IPS-15b (cell line): Measurements from ENCODE around the gene TBCK.

ENCODE experiments used
- H3K27me3 ChIP-seq: one replicate; pipeline ENCODE4 v1.6.1; 2013; ENCODE audit warnings: low read length; ENCODE audit not compliant: control insufficient read depth, insufficient read depth
- H3K36me3 ChIP-seq: one replicate; pipeline ENCODE4 v1.6.1; 2013; ENCODE audit warnings: low read length; ENCODE audit not compliant: control insufficient read depth, insufficient read depth
- H3K4me1 ChIP-seq: one replicate; pipeline ENCODE4 v1.6.1; 2013; ENCODE audit warnings: mild to moderate bottlenecking, low read length; ENCODE audit not compliant: control insufficient read depth, insufficient read depth
- H3K4me3 ChIP-seq: one replicate; pipeline ENCODE4 v1.5.1; 2013; ENCODE audit warnings: low read depth, low read length
- H3K9ac ChIP-seq: one replicate; pipeline ENCODE4 v1.6.1; 2013; ENCODE audit warnings: low read depth, mild to moderate bottlenecking, low read length
- H3K9me3 ChIP-seq: one replicate; pipeline ENCODE4 v1.6.1; 2013; ENCODE audit warnings: mild to moderate bottlenecking, low read length; ENCODE audit not compliant: control insufficient read depth, insufficient read depth

Gene TBCK

DNA sequence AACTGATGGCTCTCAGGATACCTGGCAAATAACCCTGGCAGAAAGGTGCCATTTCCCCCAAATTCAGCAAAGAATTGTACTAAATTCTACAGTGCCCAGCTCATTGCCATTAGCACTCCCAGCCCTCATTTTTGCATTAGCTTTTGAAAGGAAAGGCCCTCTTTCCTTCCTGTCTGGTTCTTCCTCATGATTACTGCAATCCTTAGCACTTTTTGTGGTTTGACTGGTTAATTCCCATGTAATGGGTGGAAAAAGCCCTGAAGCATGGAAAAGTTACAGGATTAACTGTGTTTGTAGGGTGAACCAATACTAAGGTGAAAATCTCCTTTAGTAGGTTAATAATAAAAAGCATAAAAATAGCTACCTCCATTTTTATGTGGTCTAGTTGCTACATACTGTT, 281.3 kb downstream of the TBCK start:
- H3K27me3 ChIP-seq, result no peaks in the 10 kb centered on the region
- H3K4me3 ChIP-seq, result no peak overlapping the region
- no peaks in the 10 kb centered on the region for H3K9me3 ChIP-seq
- peaks cover 9% of the 10 kb centered on the region for H3K4me1 ChIP-seq
- no peak overlapping the region for H3K9ac ChIP-seq
- H3K36me3 ChIP-seq, result no peaks in the 10 kb centered on the region

DNA sequence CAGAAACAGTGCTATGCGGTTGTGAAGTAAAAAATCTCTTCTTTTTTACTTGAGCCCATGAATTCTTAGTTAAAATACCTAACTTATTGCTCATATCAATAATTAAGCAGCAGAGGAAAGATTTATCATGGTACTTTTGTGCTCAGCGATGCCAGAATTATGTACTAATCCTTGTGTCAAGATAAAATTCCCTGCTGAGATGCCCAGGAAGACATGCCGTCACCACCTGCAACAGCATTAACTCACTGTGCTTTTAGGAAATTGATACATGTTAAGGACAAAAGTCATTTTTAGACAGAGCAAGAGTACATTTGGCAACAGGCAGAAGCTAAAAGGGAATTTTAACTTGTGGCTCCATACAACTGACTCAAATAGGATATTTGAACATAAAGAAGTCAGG, 281.8 kb downstream of the TBCK start:
- Histone ChIP-seq H3K9ac (no peak overlapping the region), H3K4me3 (no peak overlapping the region), H3K4me1 (peaks cover 9% of the 10 kb centered on the region), H3K9me3 (no peaks in the 10 kb centered on the region), H3K27me3 (no peaks in the 10 kb centered on the region), H3K36me3 (no peaks in the 10 kb centered on the region)

DNA sequence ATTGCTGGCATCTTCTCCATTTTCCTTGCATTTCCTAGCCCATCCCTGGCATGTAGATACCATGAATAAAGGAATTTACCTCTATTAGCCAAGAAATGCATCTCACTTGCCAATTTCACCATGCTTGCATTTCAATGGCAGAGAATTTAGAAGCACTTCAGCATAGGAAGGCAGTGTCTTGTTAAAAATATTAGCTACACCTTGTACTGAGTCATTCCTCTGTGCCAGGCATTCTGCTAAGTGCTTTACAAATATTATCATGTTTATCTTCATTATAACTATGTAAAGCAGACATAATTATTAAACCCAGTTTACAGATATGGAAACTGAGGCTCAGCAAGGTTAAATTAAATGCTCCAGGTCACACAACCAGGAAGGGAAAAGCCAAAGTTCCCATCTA, 282.5 kb downstream of the TBCK start:
- H3K36me3 ChIP-seq, result no peaks in the 10 kb centered on the region
- H3K4me1 ChIP-seq, result peaks cover 9% of the 10 kb centered on the region
- H3K9ac ChIP-seq, result no peak overlapping the region
- H3K27me3 ChIP-seq, result no peaks in the 10 kb centered on the region
- H3K9me3 ChIP-seq, result peaks cover 3% of the 10 kb centered on the region
- H3K4me3 ChIP-seq, result no peak overlapping the region

DNA sequence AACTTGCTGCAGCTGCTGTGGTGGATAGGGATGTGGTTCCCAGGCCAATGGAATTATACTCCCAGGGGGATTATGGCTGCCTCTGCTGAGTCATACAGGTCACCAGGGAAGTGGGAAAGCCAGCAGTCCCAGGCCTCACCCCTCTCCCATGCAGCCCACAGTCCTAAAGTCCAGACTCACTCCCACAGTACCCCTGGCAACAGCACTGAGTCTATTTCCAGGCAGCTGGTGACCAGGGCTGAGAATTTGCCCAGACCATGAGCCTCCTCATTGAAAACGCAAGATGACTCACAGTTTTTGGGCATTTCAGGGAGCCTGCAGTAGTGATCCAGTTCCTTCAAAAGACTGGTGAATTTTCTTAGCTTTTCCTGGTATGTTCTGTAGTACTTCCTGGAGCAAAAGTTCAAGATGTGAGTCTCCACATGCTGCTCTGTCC, 283.1 kb downstream of the TBCK start:
- Histone ChIP-seq H3K4me1 (peaks cover 8% of the 10 kb centered on the region), H3K27me3 (no peaks in the 10 kb centered on the region), H3K4me3 (no peak overlapping the region), H3K9ac (no peak overlapping the region), H3K36me3 (no peaks in the 10 kb centered on the region), H3K9me3 (peaks cover 3% of the 10 kb centered on the region)

DNA sequence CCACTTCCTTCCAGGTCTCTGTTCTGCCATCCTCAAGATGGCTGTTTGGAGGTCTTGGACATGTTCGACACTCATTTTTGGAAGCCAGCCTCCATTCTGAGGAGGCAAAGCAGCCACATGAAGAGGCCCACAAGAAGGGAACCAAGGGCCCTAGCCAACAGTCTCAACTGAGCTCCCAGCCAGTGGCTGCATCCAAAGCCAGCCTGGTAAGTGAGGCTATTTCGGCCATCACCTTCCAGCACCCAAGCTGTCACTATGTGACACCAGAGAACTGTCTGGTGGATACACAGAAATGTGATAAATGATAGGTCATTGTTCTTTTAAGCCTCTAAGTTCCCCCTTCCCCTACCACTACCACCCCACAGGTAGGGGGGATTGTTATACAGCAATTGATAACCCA, 293.6 kb downstream of the TBCK start:
- no peaks in the 10 kb centered on the region for H3K4me1 ChIP-seq
- H3K36me3 ChIP-seq, result no peaks in the 10 kb centered on the region
- H3K27me3 ChIP-seq, result no peaks in the 10 kb centered on the region
- peaks cover 2% of the 10 kb centered on the region for H3K9me3 ChIP-seq
- no peak overlapping the region for H3K4me3 ChIP-seq
- H3K9ac ChIP-seq, result no peak overlapping the region

DNA sequence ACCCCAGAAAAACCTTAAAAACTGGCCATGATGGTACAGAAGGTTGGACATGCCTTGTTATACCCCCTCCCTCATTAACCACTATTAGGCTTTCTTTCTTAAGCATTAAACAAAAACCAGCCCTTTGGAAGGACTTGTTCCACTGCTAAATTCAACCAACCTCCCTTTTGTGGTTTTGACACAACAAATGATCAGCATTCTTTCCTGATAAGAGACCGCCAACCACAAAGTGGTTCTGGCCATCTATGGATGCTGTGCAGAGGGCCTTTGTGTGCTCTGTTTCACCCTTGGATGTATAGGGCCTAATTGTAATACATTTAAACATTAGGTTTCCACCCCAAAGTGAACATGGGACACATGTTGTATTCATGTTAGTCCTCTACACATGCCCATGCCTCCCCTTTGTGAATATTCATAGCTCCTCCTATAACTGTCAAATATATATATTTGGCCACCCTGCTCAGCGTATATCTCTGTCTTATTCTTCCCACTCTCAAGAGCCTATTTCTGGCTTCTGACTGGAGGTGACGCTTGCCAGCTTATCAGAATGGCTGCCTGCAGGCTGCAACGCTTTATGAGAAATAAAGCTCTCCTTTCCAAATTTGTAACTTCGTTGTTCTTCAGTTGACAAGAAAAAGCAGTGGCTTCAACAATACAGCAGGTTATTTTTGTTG, 294.1 kb downstream of the TBCK start:
- Histone ChIP-seq H3K9ac (no peak overlapping the region), H3K4me3 (no peak overlapping the region), H3K27me3 (no peaks in the 10 kb centered on the region), H3K4me1 (no peaks in the 10 kb centered on the region), H3K36me3 (no peaks in the 10 kb centered on the region), H3K9me3 (no peaks in the 10 kb centered on the region)

DNA sequence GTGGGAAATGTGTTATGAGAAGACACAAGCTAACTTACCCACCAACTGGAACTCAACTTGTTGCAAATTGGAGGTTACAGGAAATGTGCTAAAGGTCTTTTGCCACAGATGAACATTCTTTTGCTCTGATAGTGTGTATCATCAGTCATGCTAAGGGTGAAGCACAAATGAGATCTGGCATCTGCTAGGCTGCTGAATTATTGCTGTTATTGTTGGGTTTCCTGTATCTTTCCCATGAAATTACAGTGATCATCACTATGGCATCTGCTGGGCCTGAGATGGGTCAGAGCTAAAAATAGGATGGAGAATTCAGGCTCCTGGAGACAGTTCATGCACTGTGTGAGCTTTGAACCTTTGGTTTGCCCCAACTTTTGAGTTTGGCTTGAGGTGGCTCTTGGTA, 296.2 kb downstream of the TBCK start:
- H3K9me3 ChIP-seq, result no peaks in the 10 kb centered on the region
- no peak overlapping the region for H3K9ac ChIP-seq
- H3K27me3 ChIP-seq, result no peaks in the 10 kb centered on the region
- H3K4me3 ChIP-seq, result no peak overlapping the region
- H3K36me3 ChIP-seq, result no peaks in the 10 kb centered on the region
- no peaks in the 10 kb centered on the region for H3K4me1 ChIP-seq

DNA sequence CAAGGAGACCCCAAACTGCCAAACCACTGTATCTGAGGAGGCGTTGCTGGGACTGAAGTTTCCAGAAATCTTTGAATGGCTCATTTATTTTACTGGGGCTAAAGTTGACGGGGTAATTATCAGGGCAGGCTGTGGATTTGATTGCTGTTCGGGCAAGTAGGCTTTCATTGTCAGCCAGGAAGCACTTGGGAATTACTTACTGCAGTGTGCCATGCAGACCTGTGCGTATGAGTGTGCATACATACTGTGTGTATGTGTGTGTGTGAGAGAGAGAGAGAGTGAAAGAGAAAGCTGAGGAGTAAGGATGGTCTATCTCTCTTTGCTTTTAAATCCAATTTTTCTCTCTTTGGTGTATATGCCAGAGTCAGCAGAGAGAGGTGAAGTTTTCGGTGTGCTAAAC, 298.0 kb downstream of the TBCK start:
- Histone ChIP-seq H3K9ac (no peak overlapping the region), H3K36me3 (no peaks in the 10 kb centered on the region), H3K27me3 (no peaks in the 10 kb centered on the region), H3K9me3 (no peaks in the 10 kb centered on the region), H3K4me1 (no peaks in the 10 kb centered on the region), H3K4me3 (no peak overlapping the region)

DNA sequence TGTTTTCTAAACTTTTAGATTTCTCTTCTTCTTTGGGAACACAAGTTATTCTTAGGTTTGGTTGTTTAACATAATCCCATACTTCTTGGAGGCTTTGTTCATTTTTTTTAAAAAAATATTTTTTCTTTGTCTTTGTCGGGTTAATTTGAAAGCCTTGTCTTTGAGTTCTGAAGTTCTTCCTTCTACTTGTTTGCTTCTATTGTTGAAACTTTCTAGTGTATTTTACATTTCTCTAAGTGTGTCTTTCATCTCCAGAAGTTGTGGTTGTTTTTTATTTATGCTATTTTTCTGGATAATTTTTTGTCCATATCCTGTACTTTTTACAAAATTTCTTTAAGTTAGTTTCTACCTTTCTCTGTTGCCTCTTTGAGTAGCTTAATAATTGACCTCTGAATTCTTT, 304.6 kb downstream of the TBCK start:
- Histone ChIP-seq H3K9ac (no peak overlapping the region), H3K4me3 (no peak overlapping the region), H3K4me1 (no peaks in the 10 kb centered on the region), H3K9me3 (no peaks in the 10 kb centered on the region), H3K27me3 (no peaks in the 10 kb centered on the region), H3K36me3 (no peaks in the 10 kb centered on the region)

DNA sequence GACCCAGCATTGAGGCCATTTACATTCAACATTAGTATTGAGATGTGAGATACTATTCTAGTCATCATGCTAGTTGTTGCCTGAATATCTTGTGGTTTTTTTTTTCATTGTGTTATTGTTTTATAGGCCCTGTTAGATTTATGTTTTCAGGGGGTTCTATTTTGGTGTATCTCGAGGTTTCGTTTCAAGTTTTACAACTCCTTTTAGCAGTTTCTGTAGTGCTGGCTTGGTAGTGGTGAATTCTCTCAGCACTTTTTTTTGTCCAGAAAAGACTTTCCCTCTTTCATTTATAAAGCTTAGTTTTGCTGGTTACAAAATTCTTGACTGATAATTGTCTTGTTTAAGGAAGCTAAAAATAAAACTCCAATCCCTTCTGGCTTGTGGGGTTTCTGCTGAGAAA, 305.2 kb downstream of the TBCK start:
- no peak overlapping the region for H3K4me3 ChIP-seq
- H3K27me3 ChIP-seq, result no peaks in the 10 kb centered on the region

DNA sequence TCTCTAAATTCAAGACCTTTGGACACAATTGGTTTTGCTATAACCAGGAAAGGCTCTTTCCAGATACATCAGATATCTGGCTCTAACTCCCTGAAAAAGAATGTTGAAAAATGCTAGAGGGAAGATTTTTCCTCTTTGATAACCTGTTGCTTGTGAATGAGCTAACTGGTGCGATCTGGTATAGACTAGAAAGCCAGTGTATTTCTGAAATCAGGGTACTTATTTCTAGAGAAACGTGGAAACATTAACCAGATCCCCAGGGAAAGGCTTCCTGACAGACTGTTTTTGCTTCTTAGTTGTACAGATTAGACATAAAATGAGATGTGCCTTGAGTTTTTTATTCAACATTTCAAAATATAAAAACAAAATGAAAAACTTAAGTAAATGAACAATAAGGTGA, 313.0 kb downstream of the TBCK start:
- Histone ChIP-seq H3K9me3 (no peaks in the 10 kb centered on the region), H3K9ac (no peak overlapping the region), H3K36me3 (no peaks in the 10 kb centered on the region), H3K27me3 (no peaks in the 10 kb centered on the region), H3K4me1 (peaks cover 6% of the 10 kb centered on the region), H3K4me3 (no peak overlapping the region)

More for the DNA sequence above, 305.2 kb downstream of the TBCK start:
- Histone ChIP-seq H3K9me3 (no peaks in the 10 kb centered on the region), H3K36me3 (no peaks in the 10 kb centered on the region), H3K4me1 (no peaks in the 10 kb centered on the region), H3K9ac (no peak overlapping the region)

DNA sequence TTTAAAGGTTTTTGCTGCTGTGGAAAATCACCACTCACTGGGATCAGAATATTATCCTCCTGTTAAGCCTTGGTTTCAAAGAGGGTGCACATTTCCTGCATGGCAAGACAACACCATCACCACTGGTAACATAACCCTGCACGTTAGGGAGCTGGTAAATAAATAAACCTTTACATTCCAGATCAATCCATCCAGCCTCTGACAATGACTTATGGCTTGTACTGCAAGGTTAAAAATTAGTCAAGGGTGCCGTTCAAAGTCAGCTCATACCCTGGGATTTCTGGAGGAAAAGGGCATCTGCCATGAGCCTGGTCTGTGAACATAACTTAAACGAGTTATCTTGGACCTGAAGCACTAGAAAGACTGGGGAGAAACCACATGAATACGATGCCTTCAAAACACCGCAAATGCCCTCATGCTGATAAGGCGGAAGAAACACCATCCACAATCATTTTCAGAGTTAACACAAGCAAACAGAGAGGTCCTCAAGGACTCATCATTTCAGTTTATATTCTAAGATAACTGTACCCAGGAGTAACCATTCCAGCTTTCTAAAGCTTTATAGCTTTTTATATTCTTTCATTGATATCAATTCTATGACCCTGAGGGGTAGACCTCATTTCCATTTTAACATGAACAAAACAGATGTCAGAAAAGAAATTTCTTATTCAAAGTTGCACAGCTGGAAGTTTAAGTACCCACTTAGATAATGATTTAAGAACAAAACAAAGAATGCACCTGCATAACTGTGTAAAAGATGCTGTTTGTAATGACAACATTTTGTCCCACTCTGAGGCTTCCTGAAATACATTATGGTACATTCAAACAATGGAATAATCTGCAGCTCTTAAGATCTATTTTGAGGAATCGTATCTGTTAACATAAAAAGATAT, 317.6 kb downstream of the TBCK start:
- Histone ChIP-seq H3K4me3 (no peak overlapping the region), H3K9me3 (no peaks in the 10 kb centered on the region), H3K27me3 (no peaks in the 10 kb centered on the region), H3K4me1 (peaks cover 6% of the 10 kb centered on the region), H3K36me3 (no peaks in the 10 kb centered on the region), H3K9ac (no peak overlapping the region)
